H1 (cell line): ENCODE data around the gene MGARP. TPM values are rescaled to one million over a fixed set of nuclear protein-coding genes. Genes with fewer than 3 reads are reported as not detected.

Experiments used
- CTCF ChIA-PET: fragments of 300-600 bp; sonication (Branson Sonifier 250); formaldehyde crosslinking; loops from one replicate; lab custom pipeline; 2021; ENCODE audit not compliant: partially characterized antibody; lab: Charles Lee
- POLR2A ChIA-PET: fragments of 300-600 bp; sonication (Branson Sonifier 250); formaldehyde crosslinking; loops from one replicate; lab custom pipeline; 2021; ENCODE audit warnings: inconsistent platforms; ENCODE audit not compliant: partially characterized antibody; lab: Charles Lee
- DNase-seq, 2 experiments: peaks; one replicate each; pipeline versions ENCODE4 v3.0.0 to v3.0.0-alpha.2; 2010 to 2022; ENCODE audit warnings: low spot score in 2 of 2, low read depth in 1 of 2, mixed read lengths in 1 of 2
- FAIRE-seq: peaks from 2 replicates; lab custom pipeline; 2011; peaks lifted over from hg19 to GRCh38; lab: Jason Lieb, UNC
- H2AFZ ChIP-seq: 2 replicates; pipeline ENCODE4 v1.8.1; 2012; ENCODE audit warnings: low read length, inconsistent platforms
- H2AK5ac ChIP-seq: 2 replicates; pipeline ENCODE4 v1.6.1; 2013; ENCODE audit warnings: low read depth, low read length
- H2BK120ac ChIP-seq: replicated peaks from 2 replicates; pipeline ENCODE3; 2013; ENCODE audit warnings: low read depth, low read length, inconsistent platforms
- H2BK12ac ChIP-seq: 2 replicates; pipeline ENCODE4 v1.6.1; 2013; ENCODE audit warnings: low read depth, low read length
- H2BK15ac ChIP-seq: 2 replicates; pipeline ENCODE4 v1.6.1; 2013; ENCODE audit warnings: low read length
- H2BK20ac ChIP-seq: 2 replicates; pipeline ENCODE4 v1.6.1; 2013; ENCODE audit warnings: low read length
- H2BK5ac ChIP-seq: 2 replicates; pipeline ENCODE4 v1.6.1; 2013; ENCODE audit warnings: low read depth, low read length
- H3K14ac ChIP-seq: 2 replicates; pipeline ENCODE4 v1.6.1; 2013; ENCODE audit warnings: inconsistent platforms; ENCODE audit not compliant: insufficient read length
- H3K18ac ChIP-seq: 2 replicates; pipeline ENCODE4 v1.6.1; 2013; ENCODE audit warnings: low read length; ENCODE audit errors: extremely low read depth
- H3K23ac ChIP-seq: 2 replicates; pipeline ENCODE4 v1.6.1; 2013; ENCODE audit warnings: inconsistent platforms; ENCODE audit not compliant: insufficient read length
- H3K23me2 ChIP-seq: 2 replicates; pipeline ENCODE4 v1.6.1; 2013; ENCODE audit warnings: low read depth, low read length
- H3K27ac ChIP-seq: 2 replicates; pipeline ENCODE4 v1.6.1; 2011; ENCODE audit warnings: low read depth, low read length, inconsistent platforms
- H3K27me3 ChIP-seq, 4 experiments: replicated peaks in 1 of 4; 1 replicate in 1 of 4; 2 replicates in 3 of 4; pipeline versions ENCODE4 v1.6.1 to v1.8.1; 2011 to 2013; ENCODE audit warnings: low read length in 3 of 4, mild to moderate bottlenecking in 3 of 4, inconsistent platforms in 2 of 4, mixed read lengths in 2 of 4, moderate library complexity in 1 of 4; ENCODE audit not compliant: control insufficient read depth in 3 of 4, insufficient read depth in 3 of 4; ENCODE audit errors: extremely low read depth in 1 of 4
- H3K36me3 ChIP-seq, 4 experiments: 2 replicates each; pipeline versions ENCODE4 v1.6.1 to v1.8.1; 2011 to 2013; ENCODE audit warnings: mild to moderate bottlenecking in 4 of 4, low read length in 3 of 4, moderate library complexity in 2 of 4, control low read depth in 1 of 4, inconsistent platforms in 1 of 4; ENCODE audit not compliant: insufficient read depth in 4 of 4, control insufficient read depth in 2 of 4
- H3K4ac ChIP-seq: replicated peaks from 2 replicates; pipeline ENCODE3; 2013; ENCODE audit warnings: low read length, low read depth, mixed read lengths, inconsistent platforms; ENCODE audit not compliant: insufficient read length
- H3K4me1 ChIP-seq, 4 experiments: replicated peaks in 1 of 4; 1 replicate in 1 of 4; 2 replicates in 3 of 4; pipeline versions ENCODE4 v1.6.1 to v1.8.1; 2011 to 2013; ENCODE audit warnings: low read length in 3 of 4, inconsistent platforms in 2 of 4, mixed read lengths in 1 of 4; ENCODE audit not compliant: insufficient read depth in 4 of 4, control insufficient read depth in 3 of 4
- H3K4me2 ChIP-seq, 2 experiments: 2 replicates each; pipeline versions ENCODE4 v1.6.1 to v1.8.1; 2011 to 2013; ENCODE audit warnings: low read depth in 2 of 2, low read length in 2 of 2, control low read depth in 1 of 2, inconsistent platforms in 1 of 2, mild to moderate bottlenecking in 1 of 2; ENCODE audit not compliant: insufficient read depth in 1 of 2
- H3K4me3 ChIP-seq, 4 experiments: fragments of 200-600, 300-600 bp in 1 of 4; sonication (generic), shearing (Covaris generic), sonication (Bioruptor Twin) in 1 of 4; 2 replicates each; pipeline versions ENCODE4 v1.5.1 to v1.8.1; 2011 to 2016; ENCODE audit warnings: low read length in 4 of 4, low read depth in 3 of 4, control low read depth in 2 of 4, inconsistent platforms in 2 of 4, mild to moderate bottlenecking in 2 of 4, mixed read lengths in 1 of 4, moderate library complexity in 1 of 4; ENCODE audit not compliant: insufficient read depth in 2 of 4; ENCODE audit errors: extremely low read depth in 1 of 4
- H3K56ac ChIP-seq: replicated peaks from 2 replicates; pipeline ENCODE3; 2013; ENCODE audit warnings: low read depth, mild to moderate bottlenecking, mixed read lengths, low read length, inconsistent platforms; ENCODE audit not compliant: insufficient read length
- H3K79me1 ChIP-seq: 2 replicates; pipeline ENCODE4 v1.6.1; 2013; ENCODE audit warnings: low read depth, low read length, control low read depth
- H3K79me2 ChIP-seq, 2 experiments: 2 replicates each; pipeline versions ENCODE4 v1.6.1 to v1.8.1; 2012 to 2013; ENCODE audit warnings: low read length in 2 of 2, mild to moderate bottlenecking in 2 of 2, inconsistent platforms in 1 of 2; ENCODE audit not compliant: insufficient read depth in 2 of 2, control insufficient read depth in 1 of 2
- H3K9ac ChIP-seq, 4 experiments: replicated peaks in 1 of 4; 1 replicate in 1 of 4; 2 replicates in 3 of 4; pipeline versions ENCODE4 v1.6.1 to v1.8.1; 2011 to 2013; ENCODE audit warnings: low read depth in 3 of 4, low read length in 3 of 4, control low read depth in 2 of 4, mild to moderate bottlenecking in 2 of 4, moderate library complexity in 2 of 4, inconsistent platforms in 1 of 4; ENCODE audit errors: extremely low read depth in 1 of 4
- H3K9me3 ChIP-seq, 2 experiments: 2 replicates each; pipeline versions ENCODE4 v1.6.1 to v1.8.1; 2012 to 2013; ENCODE audit warnings: mild to moderate bottlenecking in 2 of 2, moderate library complexity in 2 of 2, control low read depth in 1 of 2, inconsistent platforms in 1 of 2, low read depth in 1 of 2, low read length in 1 of 2, mixed read lengths in 1 of 2; ENCODE audit not compliant: insufficient read depth in 2 of 2
- H4K20me1 ChIP-seq, 2 experiments: replicated peaks in 1 of 2; 2 replicates each; pipeline versions ENCODE3 to v1.8.1; 2011 to 2013; ENCODE audit warnings: inconsistent platforms in 2 of 2, low read length in 2 of 2, mild to moderate bottlenecking in 1 of 2; ENCODE audit not compliant: insufficient read depth in 2 of 2, control insufficient read depth in 1 of 2
- H4K5ac ChIP-seq: 2 replicates; pipeline ENCODE4 v1.6.1; 2013; ENCODE audit warnings: low read length, low read depth, mixed read lengths, inconsistent platforms; ENCODE audit not compliant: insufficient read length
- H4K8ac ChIP-seq: 2 replicates; pipeline ENCODE4 v1.8.0; 2013; ENCODE audit warnings: mild to moderate bottlenecking, moderate library complexity, low read length, inconsistent platforms; ENCODE audit not compliant: insufficient read depth; ENCODE audit errors: extremely low read depth
- H4K91ac ChIP-seq: replicated peaks from 2 replicates; pipeline ENCODE3; 2013; ENCODE audit warnings: low read length, mixed read lengths, inconsistent platforms; ENCODE audit not compliant: insufficient read length
- SIN3A ChIP-seq, 2 experiments: IDR thresholded peaks in 1 of 2; conservative IDR thresholded peaks in 1 of 2; 2 replicates each; pipeline ENCODE4 v1.6.1; 2011 to 2012; ENCODE audit warnings: low read length in 2 of 2, improper control_type of control experiment in 1 of 2, low read depth in 1 of 2, mild to moderate bottlenecking in 1 of 2
- WGBS, 2 experiments: shearing (Covaris generic) in 1 of 2; methylation state at CpG; one replicate each; pipeline versions ENCODE4 v1.1.6 to v1.1.7; 2013 to 2015; ENCODE audit warnings: low lambda C conversion rate in 2 of 2, mixed read lengths in 2 of 2, inconsistent platforms in 1 of 2, low coverage in 1 of 2, missing lambda C conversion rate in 1 of 2; ENCODE audit not compliant: insufficient replicate concordance in 2 of 2, insufficient coverage in 1 of 2, insufficient read length in 1 of 2; ENCODE audit errors: extremely low coverage in 1 of 2, missing lambda C conversion rate in 1 of 2; 5-methylcytosine and 5-hydroxymethylcytosine counted together
- polyA plus RNA-seq, 7 experiments: library from polyadenylated mRNA; depleted of rRNA in 3 of 7; stranded (reverse) in 5 of 7; unstranded in 2 of 7; fragments of >200 nt in 5 of 7; fragments of 200-250 nt in 2 of 7; gene quantifications; 1 replicate in 5 of 7; 2 replicates in 1 of 7; 4 replicates in 1 of 7; pipeline versions ENCODE4 v1.2.1 to v1.2.3, GENCODE V29; 2011 to 2013; ENCODE audit warnings: missing spikeins in 2 of 7, mixed read lengths in 2 of 7
- total RNA-seq: library from RNA; stranded (reverse); fragmentation: NEBNext Ultra II Directional; extraction: Animal tissue kit (Norgen Biotek cat#: 25700); gene quantifications from 2 replicates; pipeline ENCODE4 v1.2.1, GENCODE V29; 2021

Gene MGARP
- total and polyA plus RNA-seq, 2 of the 8 experiments (the other 6 are each of a cell fraction or from before 2014, with no cell fraction given), result 2.8 to 4.5 TPM

DNA sequence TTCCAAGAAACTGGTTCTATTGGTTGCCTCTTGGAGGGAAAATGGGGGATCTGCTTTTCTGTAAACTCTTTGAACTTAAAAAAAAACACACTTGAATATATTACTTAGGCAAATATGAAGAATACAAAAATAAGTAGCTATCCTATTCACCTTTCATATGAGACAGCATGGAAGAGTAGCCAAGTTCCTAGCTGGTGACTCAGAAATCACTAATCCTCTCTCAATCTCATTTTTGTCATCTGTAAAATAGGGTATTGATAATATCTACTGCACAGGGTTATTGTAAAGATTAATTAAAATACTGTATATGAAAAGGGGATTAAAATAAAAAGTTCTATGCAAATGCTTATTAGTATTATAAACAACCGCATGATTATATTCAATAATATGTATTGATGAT lies 12.7 kb downstream of the MGARP start:
- no peak overlapping the region for H4K91ac ChIP-seq
- H2BK120ac ChIP-seq, result no peak overlapping the region
- FAIRE-seq (no peak), DNase-seq (no peak)
- H4K5ac ChIP-seq, result no peak overlapping the region
- H3K14ac ChIP-seq, result no peak overlapping the region
- H2BK20ac ChIP-seq, result no peak overlapping the region
- H2BK5ac ChIP-seq, result no peak overlapping the region
- no peaks in the 10 kb centered on the region for H4K20me1 ChIP-seq
- WGBS, 2 experiments, result 94% methylated on average over 1 of the region's 1 CpG; no CpG with 5 or more reads in 1 of the 2 experiments
- no peak overlapping the region for H3K23ac ChIP-seq
- no peak overlapping the region for H2BK12ac ChIP-seq
- H3K79me1 ChIP-seq, result no peaks in the 10 kb centered on the region
- no peaks in the 10 kb centered on the region for H3K23me2 ChIP-seq
- H3K18ac ChIP-seq, result no peak overlapping the region
- no peak for TF ChIP-seq SIN3A (conservative IDR thresholded peaks at IDR 0.05 in 1 of 2, IDR thresholded peaks at IDR 0.05 in 1 of 2; ENCODE audit: low read depth in 1 of 2, low read length in 2 of 2)
- no peak overlapping the region for H2AFZ ChIP-seq
- no peak overlapping the region for H3K27ac ChIP-seq
- H2BK15ac ChIP-seq, result no peak overlapping the region
- H3K27me3 ChIP-seq, result no peaks in the 10 kb centered on the region
- H3K4me2 ChIP-seq, result no peak overlapping the region
- H3K79me2 ChIP-seq, result no peaks in the 10 kb centered on the region
- CTCF ChIA-PET, result interaction anchor here (0.6 to 2.3 kb wide), 4 partner anchors 14 to 265 kb away, joined by 3 to 10 read pairs (median 4); partner anchors contain the start of gene MGARP
- H3K36me3 ChIP-seq, result no peaks in the 10 kb centered on the region
- no peak overlapping the region for H2AK5ac ChIP-seq
- H3K9me3 ChIP-seq, result no peaks in the 10 kb centered on the region
- POLR2A ChIA-PET, result no interaction called here
- no peak overlapping the region for H4K8ac ChIP-seq
- H3K4me1 ChIP-seq, result peaks cover 0 to 8% (median 2%) of the 10 kb centered on the region in 4 experiments; a peak in 4 of 7 replicates
- no peak overlapping the region for H3K9ac ChIP-seq
- H3K4ac ChIP-seq, result no peak overlapping the region
- no peak overlapping the region for H3K4me3 ChIP-seq
- no peak overlapping the region for H3K56ac ChIP-seq
